ENCODE measurements around the gene ODAD4.
A peak's percentile ranks its signal among the peaks of the same experiment; 100 is the strongest.

Gene ODAD4

GRCh38 chr17:41942626-41943373 lies 12.4 kb downstream of the ODAD4 start:
- DNase-seq = no peak

DNA sequence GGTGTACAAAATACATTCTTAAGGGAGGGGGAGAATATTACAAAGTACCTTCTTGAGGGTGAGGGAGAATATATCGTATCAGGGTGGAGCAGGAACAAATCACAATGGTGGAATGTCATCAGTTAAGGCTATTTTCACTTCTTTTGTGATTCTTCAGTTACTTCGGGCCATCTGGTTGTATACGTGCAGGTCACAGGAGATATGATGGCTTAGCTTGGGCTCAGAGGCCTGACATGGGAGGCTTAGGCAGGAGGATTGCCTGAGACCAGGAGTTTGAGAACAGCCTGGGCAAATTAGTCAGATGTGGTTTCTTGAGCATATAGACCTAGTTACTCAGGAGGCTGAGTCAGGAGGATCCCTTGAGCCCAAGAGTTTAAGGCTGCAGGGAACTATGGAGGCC lies 13.1 kb downstream of the ODAD4 start:
- DNase-seq = no peak

DNA sequence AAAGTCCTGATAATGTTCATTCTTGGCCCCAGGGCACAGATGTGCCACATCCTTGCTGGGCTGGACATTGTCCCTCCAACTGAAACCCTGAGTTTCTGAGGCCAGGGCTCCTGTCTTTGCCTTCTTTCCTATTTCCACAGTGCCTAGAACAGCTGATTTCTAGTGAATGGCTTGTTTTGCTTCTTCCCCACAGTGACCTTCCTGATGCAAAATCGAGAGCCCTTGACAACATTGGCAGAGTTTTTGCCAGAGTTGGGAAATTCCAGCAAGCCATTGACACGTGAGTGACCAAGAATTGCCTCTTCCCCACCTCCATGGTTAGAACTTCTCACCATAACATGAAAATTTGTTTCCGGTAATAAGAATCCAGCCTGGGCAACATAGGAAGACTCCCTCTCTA lies 14.5 kb downstream of the ODAD4 start:
- DNase-seq = no peak

DNA sequence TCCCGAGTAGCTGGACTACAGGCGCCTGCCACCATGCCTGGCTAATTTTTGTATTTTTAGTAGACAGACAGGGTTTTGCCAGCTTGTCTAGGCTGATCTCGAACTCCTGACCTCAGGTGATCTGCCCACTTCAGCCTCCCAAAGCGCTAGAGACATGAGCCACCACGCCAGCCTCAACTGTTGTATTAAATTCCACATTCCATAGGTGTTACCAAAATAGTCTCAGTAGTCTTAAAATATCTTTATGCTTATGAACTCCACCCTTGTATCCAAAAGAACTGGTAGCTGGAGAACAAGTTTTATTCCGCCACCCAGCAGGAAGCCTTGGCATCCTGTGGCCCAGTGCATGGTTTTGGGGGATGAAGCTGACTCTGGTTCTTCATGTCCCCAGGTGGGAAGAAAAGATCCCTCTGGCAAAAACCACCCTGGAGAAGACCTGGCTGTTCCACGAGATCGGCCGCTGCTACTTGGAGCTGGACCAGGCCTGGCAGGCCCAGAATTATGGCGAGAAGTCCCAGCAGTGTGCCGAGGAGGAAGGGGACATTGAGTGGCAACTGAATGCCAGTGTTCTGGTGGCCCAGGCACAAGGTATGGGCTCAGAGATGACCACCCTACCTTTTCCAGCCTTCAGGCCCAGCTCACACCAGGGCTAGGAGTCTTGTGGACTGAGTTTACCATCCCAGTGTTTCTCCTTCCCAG lies 18.5 kb downstream of the ODAD4 start:
- DNase-seq = no peak

DNA sequence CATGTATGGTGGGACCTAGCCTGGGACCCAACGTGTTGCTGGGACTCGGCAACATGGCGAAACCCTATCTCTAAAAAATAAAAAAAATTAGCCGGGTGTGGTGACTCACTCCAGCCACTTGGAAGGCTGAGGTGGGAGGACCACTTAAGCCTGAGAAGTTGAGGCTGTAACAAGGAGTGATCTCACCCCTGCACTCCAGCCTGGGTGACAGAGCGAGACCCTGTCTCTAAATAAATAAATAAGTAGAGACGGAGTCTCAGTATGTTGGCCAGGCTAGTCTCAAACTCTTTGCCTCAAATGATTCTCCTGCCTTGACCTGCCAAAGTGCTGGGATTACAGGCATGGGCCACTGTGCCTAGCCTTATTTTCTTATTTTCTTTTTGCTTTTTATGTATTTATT lies 26.1 kb downstream of the ODAD4 start:
- DNase-seq = no peak

GRCh38 chr17:41957031-41957868 lies 26.8 kb downstream of the ODAD4 start:
- no peak for DNase-seq

DNA sequence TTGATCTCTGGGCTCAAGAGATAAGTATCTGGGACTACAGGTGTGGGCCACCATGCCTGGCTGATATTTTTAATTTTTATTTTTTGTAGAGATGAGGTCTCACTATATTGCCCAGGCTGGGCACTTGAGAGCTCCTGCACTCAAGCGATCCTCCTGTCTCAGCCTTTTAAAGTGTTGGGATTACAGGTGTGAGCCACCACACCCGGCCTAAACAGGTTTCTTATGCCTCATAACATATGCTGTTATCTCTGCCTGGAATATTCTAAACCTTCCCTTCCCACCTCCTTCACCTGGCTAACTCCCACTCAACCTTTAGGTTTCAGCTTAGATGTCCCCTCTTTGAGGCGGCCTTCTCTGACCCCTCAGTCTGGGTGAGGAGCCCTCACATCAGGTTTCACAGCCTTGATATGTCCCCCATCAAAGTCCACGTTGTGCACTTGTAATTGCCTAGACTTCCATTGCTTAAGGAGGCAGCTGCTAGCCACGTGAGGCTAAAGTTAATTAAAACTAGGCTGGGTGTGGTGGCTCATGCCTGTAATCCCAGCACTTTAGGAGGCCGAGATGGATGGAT lies 27.5 kb downstream of the ODAD4 start:
- DNase-seq = no peak

GRCh38 chr17:41959030-41959335 lies 28.6 kb downstream of the ODAD4 start:
- DNase-seq = no peak

GRCh38 chr17:41959336-41960095 lies 29.1 kb downstream of the ODAD4 start:
- DNase-seq = no peak

GRCh38 chr17:41962111-41962510 lies 31.7 kb downstream of the ODAD4 start:
- no peak for DNase-seq

- no peak for DNase-seq
Observed at GRCh38 chr17:41962768-41963434, 32.5 kb downstream of the ODAD4 start.

- peak; percentile 71 to 88 for DNase-seq
Observed at GRCh38 chr17:41965694-41966462, 35.5 kb downstream of the ODAD4 start.

DNA sequence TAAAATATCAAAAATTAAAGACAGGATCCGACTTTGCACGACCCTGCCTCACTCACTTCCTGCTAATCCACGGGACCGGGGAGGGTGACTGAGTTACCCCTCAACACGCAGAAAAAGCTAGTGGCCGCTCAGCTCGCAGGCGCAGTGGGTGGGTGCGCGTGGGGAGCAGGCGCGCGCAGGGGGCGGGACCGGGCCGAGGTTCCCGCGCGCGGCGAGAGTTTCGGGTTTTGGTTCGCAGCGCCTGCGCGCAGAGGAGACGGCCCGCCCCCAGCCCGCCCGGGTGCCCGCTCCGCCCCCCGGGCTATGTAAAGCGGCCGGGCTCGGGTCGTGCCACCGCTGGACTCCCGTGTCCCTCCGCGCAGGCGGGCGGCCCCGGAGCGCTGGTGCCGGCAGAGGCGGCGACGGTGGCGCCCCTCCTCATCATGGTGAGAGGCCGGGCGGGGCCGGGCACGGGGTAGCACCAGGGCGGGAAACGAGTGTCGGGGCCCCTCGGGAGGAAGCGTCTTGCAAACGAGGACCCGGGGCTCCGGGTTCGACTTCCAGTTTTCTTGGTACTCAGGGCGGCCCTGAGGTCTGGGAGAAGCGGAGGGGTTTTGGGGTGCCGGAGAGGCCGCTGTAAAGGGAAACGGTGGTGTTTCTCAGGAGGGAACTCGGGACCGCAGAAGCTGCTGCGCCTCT lies 36.2 kb downstream of the ODAD4 start, which contains the start of gene CNP:
Gene CNP (plus strand): TSS at position 333 of the 678 bp plus-strand sequence. CDS start 90 bp downstream, at position 423.
- DNase-seq = peak; percentile 81 to 89

DNA sequence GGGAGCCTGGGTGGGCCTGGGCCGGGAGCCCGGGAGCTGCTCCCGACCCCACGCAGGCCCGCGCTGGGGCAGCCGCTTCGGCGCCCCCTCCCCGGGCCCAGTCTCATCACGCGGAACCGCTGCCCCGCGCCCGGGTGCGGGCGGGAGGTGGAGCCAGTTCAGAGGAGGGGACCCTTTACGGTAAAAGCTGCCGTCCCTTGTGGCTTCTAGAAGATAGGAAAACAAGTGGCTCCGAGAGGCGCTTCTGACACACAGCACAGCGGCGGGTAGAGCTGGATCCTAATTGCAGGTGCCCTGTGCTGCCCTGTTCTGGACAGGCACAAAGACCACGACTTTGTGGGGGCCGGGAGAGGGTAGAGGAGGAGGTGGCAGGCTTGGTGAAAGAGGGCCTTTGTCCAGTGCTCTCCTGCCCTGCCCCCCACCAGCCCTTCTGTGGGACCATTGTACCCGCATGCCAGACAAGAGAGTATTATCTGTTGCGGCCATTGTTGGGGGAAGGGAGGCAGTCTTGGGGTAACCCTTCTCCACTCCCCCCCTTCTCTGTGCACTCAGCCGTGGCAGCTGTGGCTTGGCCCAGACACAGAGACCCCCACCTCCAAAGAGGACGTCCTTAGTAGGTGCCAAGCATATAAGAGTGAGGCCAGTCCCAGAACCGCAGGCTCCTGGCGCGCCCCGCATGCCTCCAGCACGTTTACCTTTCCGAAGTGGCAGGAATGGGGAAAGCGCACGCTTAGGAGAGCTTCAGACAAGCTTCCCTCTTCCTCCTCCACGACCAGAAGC lies 36.9 kb downstream of the ODAD4 start:
- no peak for DNase-seq

DNA sequence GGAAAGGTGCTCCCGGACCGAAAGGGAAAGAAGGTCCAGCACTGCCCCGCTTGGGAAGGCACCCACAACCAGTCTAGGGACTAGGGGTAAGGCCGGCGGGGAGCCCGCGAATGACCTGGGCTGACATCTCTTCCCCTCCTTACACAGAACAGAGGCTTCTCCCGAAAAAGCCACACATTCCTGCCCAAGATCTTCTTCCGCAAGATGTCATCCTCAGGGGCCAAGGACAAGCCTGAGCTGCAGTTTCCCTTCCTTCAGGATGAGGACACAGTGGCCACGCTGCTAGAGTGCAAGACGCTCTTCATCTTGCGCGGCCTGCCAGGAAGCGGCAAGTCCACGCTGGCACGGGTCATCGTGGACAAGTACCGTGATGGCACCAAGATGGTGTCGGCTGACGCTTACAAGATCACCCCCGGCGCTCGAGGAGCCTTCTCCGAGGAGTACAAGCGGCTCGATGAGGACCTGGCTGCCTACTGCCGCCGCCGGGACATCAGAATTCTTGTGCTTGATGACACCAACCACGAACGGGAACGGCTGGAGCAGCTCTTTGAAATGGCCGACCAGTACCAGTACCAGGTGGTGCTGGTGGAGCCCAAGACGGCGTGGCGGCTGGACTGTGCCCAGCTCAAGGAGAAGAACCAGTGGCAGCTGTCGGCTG lies 37.6 kb downstream of the ODAD4 start:
- DNase-seq = no peak

GRCh38 chr17:41968676-41969075 lies 38.3 kb downstream of the ODAD4 start:
- no peak for DNase-seq

- DNase-seq = no peak
Observed at GRCh38 chr17:41970901-41971331, 40.5 kb downstream of the ODAD4 start.

- no peak for DNase-seq
Observed at GRCh38 chr17:41971721-41972523, 41.5 kb downstream of the ODAD4 start.

All from NCI-H187 (cell line).